Measurements from ENCODE around the gene MOV10L1. TPM values are rescaled to one million over a fixed set of nuclear protein-coding genes. Genes with fewer than 3 reads are reported as not detected.

Gene MOV10L1
- total RNA-seq, 2 experiments from 2014 or later, result not detected

- DNase-seq (no peak), ATAC-seq (ENCODE audit: poor library complexity) (no peak)
- H3K36me3 Mint-ChIP-seq (ENCODE audit: low read depth), result no peaks in the 10 kb centered on the region
- TF ChIP-seq, protein P1, sequence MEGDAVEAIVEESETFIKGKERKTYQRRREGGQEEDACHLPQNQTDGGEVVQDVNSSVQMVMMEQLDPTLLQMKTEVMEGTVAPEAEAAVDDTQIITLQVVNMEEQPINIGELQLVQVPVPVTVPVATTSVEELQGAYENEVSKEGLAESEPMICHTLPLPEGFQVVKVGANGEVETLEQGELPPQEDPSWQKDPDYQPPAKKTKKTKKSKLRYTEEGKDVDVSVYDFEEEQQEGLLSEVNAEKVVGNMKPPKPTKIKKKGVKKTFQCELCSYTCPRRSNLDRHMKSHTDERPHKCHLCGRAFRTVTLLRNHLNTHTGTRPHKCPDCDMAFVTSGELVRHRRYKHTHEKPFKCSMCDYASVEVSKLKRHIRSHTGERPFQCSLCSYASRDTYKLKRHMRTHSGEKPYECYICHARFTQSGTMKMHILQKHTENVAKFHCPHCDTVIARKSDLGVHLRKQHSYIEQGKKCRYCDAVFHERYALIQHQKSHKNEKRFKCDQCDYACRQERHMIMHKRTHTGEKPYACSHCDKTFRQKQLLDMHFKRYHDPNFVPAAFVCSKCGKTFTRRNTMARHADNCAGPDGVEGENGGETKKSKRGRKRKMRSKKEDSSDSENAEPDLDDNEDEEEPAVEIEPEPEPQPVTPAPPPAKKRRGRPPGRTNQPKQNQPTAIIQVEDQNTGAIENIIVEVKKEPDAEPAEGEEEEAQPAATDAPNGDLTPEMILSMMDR (IDR thresholded peaks at IDR 0.05), result no peak
- peaks cover 21% of the 10 kb centered on the region for H3K27me3 Mint-ChIP-seq
- no peak overlapping the region for H3K27ac ChIP-seq (ENCODE audit: low read depth in 1 of 2, low read length in 2 of 2)
- H3K4me1 Mint-ChIP-seq (ENCODE audit: low read depth), result peaks cover 8% of the 10 kb centered on the region
- CTCF ChIA-PET, result no interaction called here
- H3K4me3 ChIP-seq (ENCODE audit: low read length), result no peak overlapping the region
- H3K27ac Mint-ChIP-seq, result no peak overlapping the region
- peaks cover 10% of the 10 kb centered on the region for H3K4me1 ChIP-seq (ENCODE audit: insufficient read depth, low read length)
- peaks cover 4 to 5% of the 10 kb centered on the region in 2 experiments for H3K27me3 ChIP-seq (ENCODE audit: control insufficient read depth in 1 of 2, insufficient read depth in 2 of 2, low read length in 2 of 2)
- POLR2A ChIA-PET, result no interaction called here
- H3K9me3 Mint-ChIP-seq, result no peaks in the 10 kb centered on the region
- intact Hi-C loops (cut with DNase I, micrococcal nuclease), result no loop called here
- H3K36me3 ChIP-seq (ENCODE audit: insufficient read depth, low read length), result no peaks in the 10 kb centered on the region
- H3K9me3 ChIP-seq (ENCODE audit: control insufficient read depth in 1 of 2, insufficient read depth in 1 of 2, low read length in 2 of 2), result no peaks in the 10 kb centered on the region
- H3K4me3 Mint-ChIP-seq, result no peak overlapping the region
Measured at GRCh38 chr22:50046481-50047245, 43.1 kb upstream of the MOV10L1 start.

DNA sequence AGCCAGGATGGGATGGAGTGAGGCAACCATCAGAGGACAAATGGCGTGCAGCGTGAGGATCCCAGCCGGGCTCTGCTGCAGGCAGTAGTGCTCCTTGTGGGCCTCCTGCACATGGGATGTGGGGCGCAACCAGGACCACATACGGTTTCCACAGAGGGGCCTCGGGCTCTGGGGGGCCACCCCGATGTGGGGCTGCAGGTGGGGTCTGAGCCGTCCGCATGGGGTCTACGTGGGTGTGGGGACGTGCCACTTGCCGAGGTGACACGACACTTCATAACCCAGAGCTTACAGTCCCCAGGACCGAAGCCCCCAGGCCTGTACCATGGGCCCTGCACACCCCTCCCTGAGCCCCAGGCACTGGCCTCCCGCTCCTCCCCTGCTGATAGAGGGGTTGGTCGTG lies 42.5 kb upstream of the MOV10L1 start:
- Histone ChIP-seq H3K4me3 (ENCODE audit: low read length) (no peak overlapping the region), H3K9me3 (ENCODE audit: control insufficient read depth in 1 of 2, insufficient read depth in 1 of 2, low read length in 2 of 2) (peaks cover 0 to 5% of the 10 kb centered on the region in 2 experiments), H3K36me3 (ENCODE audit: insufficient read depth, low read length) (no peaks in the 10 kb centered on the region), H3K4me1 (ENCODE audit: insufficient read depth, low read length) (peaks cover 10% of the 10 kb centered on the region), H3K27me3 (ENCODE audit: control insufficient read depth in 1 of 2, insufficient read depth in 2 of 2, low read length in 2 of 2) (peaks cover 4% of the 10 kb centered on the region in 2 experiments), H3K27ac (ENCODE audit: low read depth in 1 of 2, low read length in 2 of 2) (no peak overlapping the region)
- peaks cover 19% of the 10 kb centered on the region for H3K27me3 Mint-ChIP-seq
- peaks cover 8% of the 10 kb centered on the region for H3K4me1 Mint-ChIP-seq (ENCODE audit: low read depth)
- TF ChIP-seq, protein P1 (IDR thresholded peaks at IDR 0.05), result no peak
- no peak for DNase-seq
- H3K9me3 Mint-ChIP-seq, result no peaks in the 10 kb centered on the region
- POLR2A ChIA-PET, result no interaction called here
- no peak for ATAC-seq (ENCODE audit: poor library complexity)
- CTCF ChIA-PET, result no interaction called here
- intact Hi-C loops (cut with DNase I, micrococcal nuclease), result no loop called here
- no peak overlapping the region for H3K4me3 Mint-ChIP-seq
- H3K27ac Mint-ChIP-seq, result no peak overlapping the region
- no peaks in the 10 kb centered on the region for H3K36me3 Mint-ChIP-seq (ENCODE audit: low read depth)

- H3K4me1 ChIP-seq (ENCODE audit: insufficient read depth, low read length), result peaks cover 10% of the 10 kb centered on the region
- peaks cover 8% of the 10 kb centered on the region for H3K4me1 Mint-ChIP-seq (ENCODE audit: low read depth)
- no peak overlapping the region for H3K27ac ChIP-seq (ENCODE audit: low read depth in 1 of 2, low read length in 2 of 2)
- no peaks in the 10 kb centered on the region for H3K36me3 Mint-ChIP-seq (ENCODE audit: low read depth)
- no peak overlapping the region for H3K4me3 ChIP-seq (ENCODE audit: low read length)
- H3K36me3 ChIP-seq (ENCODE audit: insufficient read depth, low read length), result no peaks in the 10 kb centered on the region
- no peak for ATAC-seq (ENCODE audit: poor library complexity)
- TF ChIP-seq, protein P1 (IDR thresholded peaks at IDR 0.05), result no peak
- intact Hi-C loops (cut with DNase I, micrococcal nuclease), result no loop called here
- H3K27ac Mint-ChIP-seq, result no peak overlapping the region
- H3K4me3 Mint-ChIP-seq, result no peak overlapping the region
- ChIA-PET POLR2A (no interaction called here), CTCF (no interaction called here)
- H3K27me3 ChIP-seq (ENCODE audit: control insufficient read depth in 1 of 2, insufficient read depth in 2 of 2, low read length in 2 of 2), result peaks cover 0 to 2% of the 10 kb centered on the region in 2 experiments
- H3K9me3 ChIP-seq (ENCODE audit: control insufficient read depth in 1 of 2, insufficient read depth in 1 of 2, low read length in 2 of 2), result peaks cover 0 to 10% of the 10 kb centered on the region in 2 experiments
- H3K9me3 Mint-ChIP-seq, result no peaks in the 10 kb centered on the region
- H3K27me3 Mint-ChIP-seq, result peaks cover 11% of the 10 kb centered on the region
- DNase-seq, result no peak
Measured at GRCh38 chr22:50048061-50048765, 41.6 kb upstream of the MOV10L1 start.
